C4-2B (cell line): ENCODE data around the gene SPN.

ENCODE experiments used
- ZFX ChIP-seq: fragments of 450-650 bp; IDR thresholded peaks from 2 replicates; pipeline ENCODE4 v1.6.1; 2017
- TF ChIP-seq, protein P1 (sequence below): fragments of 450-650 bp; conservative IDR thresholded peaks from 2 replicates; pipeline ENCODE4 v1.5.1; 2017; ENCODE audit warnings: mild to moderate bottlenecking

- TF ChIP-seq, protein P1, sequence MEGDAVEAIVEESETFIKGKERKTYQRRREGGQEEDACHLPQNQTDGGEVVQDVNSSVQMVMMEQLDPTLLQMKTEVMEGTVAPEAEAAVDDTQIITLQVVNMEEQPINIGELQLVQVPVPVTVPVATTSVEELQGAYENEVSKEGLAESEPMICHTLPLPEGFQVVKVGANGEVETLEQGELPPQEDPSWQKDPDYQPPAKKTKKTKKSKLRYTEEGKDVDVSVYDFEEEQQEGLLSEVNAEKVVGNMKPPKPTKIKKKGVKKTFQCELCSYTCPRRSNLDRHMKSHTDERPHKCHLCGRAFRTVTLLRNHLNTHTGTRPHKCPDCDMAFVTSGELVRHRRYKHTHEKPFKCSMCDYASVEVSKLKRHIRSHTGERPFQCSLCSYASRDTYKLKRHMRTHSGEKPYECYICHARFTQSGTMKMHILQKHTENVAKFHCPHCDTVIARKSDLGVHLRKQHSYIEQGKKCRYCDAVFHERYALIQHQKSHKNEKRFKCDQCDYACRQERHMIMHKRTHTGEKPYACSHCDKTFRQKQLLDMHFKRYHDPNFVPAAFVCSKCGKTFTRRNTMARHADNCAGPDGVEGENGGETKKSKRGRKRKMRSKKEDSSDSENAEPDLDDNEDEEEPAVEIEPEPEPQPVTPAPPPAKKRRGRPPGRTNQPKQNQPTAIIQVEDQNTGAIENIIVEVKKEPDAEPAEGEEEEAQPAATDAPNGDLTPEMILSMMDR = no peak
- no peak for TF ChIP-seq ZFX
These were observed 54.1 kb downstream of the SPN start for GRCh38 chr16:29717113-29717512.
